ENCODE results near the gene ZDHHC8. TPM values are rescaled to one million over a fixed set of nuclear protein-coding genes. Genes with fewer than 3 reads are reported as not detected.

Gene ZDHHC8
- total and polyA plus RNA-seq, 2 experiments from 2014 or later, result 9.6 to 72.7 TPM

- Histone ChIP-seq H2AFZ (no peak overlapping the region), H3K4me1 (ENCODE audit: insufficient read depth) (peaks cover 11% of the 10 kb centered on the region), H3K36me3 (replicated peaks; ENCODE audit: insufficient read depth, low read depth) (no peaks in the 10 kb centered on the region), H4K20me1 (ENCODE audit: insufficient read depth, poor library complexity, severe bottlenecking) (peaks cover 17% of the 10 kb centered on the region), H3K79me2 (peaks cover 28% of the 10 kb centered on the region), H3K27me3 (no peaks in the 10 kb centered on the region), H3K4me2 (no peak overlapping the region), H3K9me3 (ENCODE audit: low read depth) (no peaks in the 10 kb centered on the region), H3K9me2 (replicated peaks; ENCODE audit: insufficient read depth) (no peaks in the 10 kb centered on the region), H3K27ac (no peak overlapping the region), H3K4me3 (no peak overlapping the region)
- no peak for DNase-seq (ENCODE audit: low spot score)
- TF ChIP-seq EZH2 (IDR thresholded peaks at IDR 0.05; ENCODE audit: borderline replicate concordance), result no peak
- no peak for TF ChIP-seq EZH2phosphoT487 (IDR thresholded peaks at IDR 0.05; ENCODE audit: low read depth, severe bottlenecking, unreplicated experiment)
- TF ChIP-seq CTCF (IDR thresholded peaks at IDR 0.05; ENCODE audit: poor library complexity), result no peak
- 85% methylated on average over 3 of the region's 3 CpGs for WGBS (ENCODE audit: low lambda C conversion rate, missing lambda C conversion rate)
Measured at GRCh38 chr22:20129747-20130014, 1.9 kb upstream of the ZDHHC8 start.

GRCh38 chr22:20130319-20130718 is 1.3 kb upstream of the ZDHHC8 start:
- no peak for DNase-seq (ENCODE audit: low spot score)
- no peak overlapping the region for H2AFZ ChIP-seq
- peak overlapping the region; percentile 88 for H3K27ac ChIP-seq
- no peaks in the 10 kb centered on the region for H3K9me3 ChIP-seq (ENCODE audit: low read depth)
- TF ChIP-seq EZH2 (IDR thresholded peaks at IDR 0.05; ENCODE audit: borderline replicate concordance) (no peak), CTCF (IDR thresholded peaks at IDR 0.05; ENCODE audit: poor library complexity) (no peak), EZH2phosphoT487 (IDR thresholded peaks at IDR 0.05; ENCODE audit: low read depth, severe bottlenecking, unreplicated experiment) (no peak)
- H3K4me2 ChIP-seq, result peak overlapping the region; percentile 94
- no peaks in the 10 kb centered on the region for H3K9me2 ChIP-seq (replicated peaks; ENCODE audit: insufficient read depth)
- peaks cover 35% of the 10 kb centered on the region for H3K79me2 ChIP-seq
- 86% methylated on average over 3 of the region's 3 CpGs for WGBS (ENCODE audit: low lambda C conversion rate, missing lambda C conversion rate)
- no peak overlapping the region for H3K4me3 ChIP-seq
- no peaks in the 10 kb centered on the region for H3K36me3 ChIP-seq (replicated peaks; ENCODE audit: insufficient read depth, low read depth)
- peaks cover 20% of the 10 kb centered on the region for H4K20me1 ChIP-seq (ENCODE audit: insufficient read depth, poor library complexity, severe bottlenecking)
- no peaks in the 10 kb centered on the region for H3K27me3 ChIP-seq
- H3K4me1 ChIP-seq (ENCODE audit: insufficient read depth), result peaks cover 11% of the 10 kb centered on the region

GRCh38 chr22:20130731-20131596 is 640 bp upstream of the ZDHHC8 start:
- H3K79me2 ChIP-seq, result peaks cover 41% of the 10 kb centered on the region
- no peaks in the 10 kb centered on the region for H3K36me3 ChIP-seq (replicated peaks; ENCODE audit: insufficient read depth, low read depth)
- H3K4me1 ChIP-seq (ENCODE audit: insufficient read depth), result peaks cover 11% of the 10 kb centered on the region
- TF ChIP-seq CTCF (IDR thresholded peaks at IDR 0.05; ENCODE audit: poor library complexity), result no peak
- no peak for TF ChIP-seq EZH2 (IDR thresholded peaks at IDR 0.05; ENCODE audit: borderline replicate concordance)
- TF ChIP-seq EZH2phosphoT487 (IDR thresholded peaks at IDR 0.05; ENCODE audit: low read depth, severe bottlenecking, unreplicated experiment), result no peak
- H2AFZ ChIP-seq, result peak overlapping the region; percentile 90
- H3K4me2 ChIP-seq, result peak overlapping the region; percentile 94
- H3K9me3 ChIP-seq (ENCODE audit: low read depth), result no peaks in the 10 kb centered on the region
- no peaks in the 10 kb centered on the region for H3K27me3 ChIP-seq
- 10% methylated on average over 45 of the region's 70 CpGs for WGBS (ENCODE audit: low lambda C conversion rate, missing lambda C conversion rate)
- H4K20me1 ChIP-seq (ENCODE audit: insufficient read depth, poor library complexity, severe bottlenecking), result peaks cover 27% of the 10 kb centered on the region
- no peaks in the 10 kb centered on the region for H3K9me2 ChIP-seq (replicated peaks; ENCODE audit: insufficient read depth)
- peak; percentile 90 for DNase-seq (ENCODE audit: low spot score)
- H3K4me3 ChIP-seq, result peak overlapping the region; percentile 98
- peak overlapping the region; percentile 88 for H3K27ac ChIP-seq

Measured in hepatocyte (in vitro differentiated cells).